HG03039 (cell line): Measurements from ENCODE around the gene PSMC3.
"Not testable (repeated sequence)": the region's sequence is repeated elsewhere in the genome, so short reads cannot be mapped to it uniquely, and the experiment has no call there.

Source experiments
- ATAC-seq: cut with Tn5 transposase; IDR thresholded peaks from one replicate; pipeline ENCODE4 v1.9.1; 2021; ENCODE audit warnings: mild to moderate bottlenecking, moderate library complexity; ENCODE audit not compliant: unreplicated experiment

The PSMC3 gene

GRCh38 chr11:47426062-47426956, at the start of gene PSMC3:
Gene PSMC3 (minus strand): TSS chr11:47426439. CDS start chr11:47426279, 160 bp downstream.
- ATAC-seq: peak; percentile 91

- no peak for ATAC-seq
Measured at GRCh38 chr11:47470671-47471070, 44.4 kb upstream of the PSMC3 start.

DNA sequence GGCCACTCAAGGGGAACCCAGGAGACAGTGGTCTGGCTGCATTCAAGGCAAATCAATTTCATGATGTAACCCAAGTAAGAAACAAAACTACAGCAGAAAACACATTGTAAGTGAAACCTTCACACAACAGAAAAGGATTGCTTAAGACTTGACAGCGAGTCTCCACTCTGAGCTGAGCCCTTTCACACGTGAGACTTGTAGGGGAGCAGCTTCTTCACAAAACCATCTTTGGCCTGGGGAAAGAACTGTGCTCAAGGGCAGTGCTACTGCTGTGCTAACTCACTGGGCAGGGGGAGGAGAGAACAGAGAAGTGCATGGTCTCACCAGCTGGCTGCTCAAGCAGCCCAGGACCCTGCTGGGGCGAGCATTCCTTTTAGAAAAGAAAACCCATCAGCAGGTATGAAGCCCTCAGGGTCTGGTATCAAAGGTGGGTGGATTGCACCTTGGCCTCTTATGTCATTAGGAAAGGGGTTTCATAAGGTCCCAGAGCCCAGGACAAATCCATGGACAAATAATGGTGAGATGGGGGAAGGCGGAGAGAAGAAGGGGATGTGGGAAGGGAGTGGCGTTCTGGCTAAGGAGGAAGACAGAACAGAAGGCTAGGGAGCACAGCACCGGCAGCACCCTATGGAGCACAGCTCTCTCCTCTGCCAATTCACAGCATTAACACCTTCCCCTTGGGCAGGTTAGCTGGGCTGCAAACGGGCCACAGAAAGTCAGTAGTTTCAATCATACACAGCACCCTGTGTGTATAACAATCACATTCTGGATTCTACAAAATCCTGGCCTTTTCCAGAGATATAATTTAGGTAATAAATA, 43.3 kb upstream of the PSMC3 start:
- no peak for ATAC-seq

GRCh38 chr11:47468598-47469214, 42.5 kb upstream of the PSMC3 start:
- ATAC-seq: no peak

DNA sequence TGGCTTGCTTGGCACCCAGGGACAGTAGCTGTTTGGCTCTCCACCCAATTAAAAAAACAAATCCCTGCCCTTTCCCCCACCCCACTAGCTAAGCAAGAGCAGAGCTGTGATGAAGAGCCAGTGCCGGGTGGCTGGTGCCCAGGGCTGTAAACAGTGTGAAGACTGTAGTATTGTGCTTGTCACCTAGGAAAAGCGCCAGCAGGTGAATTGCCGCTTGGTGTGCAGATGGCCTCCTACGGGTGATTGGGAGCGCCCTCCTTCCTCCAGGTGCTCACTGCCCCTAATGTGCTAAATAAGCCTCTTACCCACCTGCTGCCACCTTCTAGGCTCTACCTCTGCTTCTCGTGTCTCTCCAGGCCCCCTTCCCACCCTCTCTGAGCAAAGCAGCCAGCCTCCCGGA, 41.1 kb upstream of the PSMC3 start:
- ATAC-seq: no peak

DNA sequence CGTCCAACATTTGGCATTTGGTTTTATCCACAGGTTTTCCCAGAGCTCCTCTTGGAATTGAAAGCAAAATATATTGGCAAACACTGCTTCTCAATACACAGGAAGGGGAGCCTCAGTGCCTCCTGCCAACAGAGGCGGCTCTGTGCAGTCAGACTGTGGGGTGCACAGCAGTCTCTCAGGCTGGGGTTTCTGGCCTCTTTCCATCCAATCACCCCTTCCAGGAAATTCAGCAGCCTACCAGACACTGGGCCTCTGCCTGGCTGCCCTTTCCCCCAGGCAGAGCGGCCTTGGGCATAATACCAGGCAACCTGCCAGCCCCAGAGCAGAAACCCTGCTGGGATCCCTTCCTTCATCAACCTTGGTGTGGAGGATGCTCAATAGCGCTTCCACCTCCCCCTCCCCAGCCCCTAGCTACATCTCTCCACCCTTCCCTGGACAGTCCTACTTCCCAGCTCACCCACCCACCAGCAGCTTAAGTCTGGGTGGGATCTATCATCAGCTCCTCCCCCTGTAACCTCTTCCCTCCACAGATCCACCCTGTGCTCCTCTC, 40.5 kb upstream of the PSMC3 start:
- no peak for ATAC-seq

DNA sequence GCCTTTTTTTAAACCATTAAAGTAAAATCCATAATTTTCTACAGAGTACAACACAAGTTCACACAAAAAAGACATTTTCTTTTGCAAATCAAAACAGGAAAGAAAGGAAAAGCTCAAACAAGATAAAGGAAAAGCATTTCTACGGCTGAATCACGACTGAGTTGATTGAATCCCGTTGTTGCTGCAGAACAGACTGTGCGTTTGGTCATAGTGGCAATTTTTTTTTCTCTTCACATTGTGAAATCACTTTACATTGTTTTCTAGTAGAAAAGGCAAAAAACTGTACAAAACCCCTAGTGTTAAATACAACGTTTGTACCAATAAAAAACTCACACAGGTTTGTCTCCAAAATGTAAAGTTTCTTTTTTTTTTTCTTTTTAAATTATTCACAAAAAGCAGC, 40.0 kb upstream of the PSMC3 start:
- no peak for ATAC-seq

GRCh38 chr11:47464483-47464882, 38.2 kb upstream of the PSMC3 start:
- no peak for ATAC-seq

GRCh38 chr11:47461876-47462275, 35.6 kb upstream of the PSMC3 start:
- ATAC-seq: no peak

GRCh38 chr11:47460571-47461235, 34.5 kb upstream of the PSMC3 start:
- no peak for ATAC-seq

DNA sequence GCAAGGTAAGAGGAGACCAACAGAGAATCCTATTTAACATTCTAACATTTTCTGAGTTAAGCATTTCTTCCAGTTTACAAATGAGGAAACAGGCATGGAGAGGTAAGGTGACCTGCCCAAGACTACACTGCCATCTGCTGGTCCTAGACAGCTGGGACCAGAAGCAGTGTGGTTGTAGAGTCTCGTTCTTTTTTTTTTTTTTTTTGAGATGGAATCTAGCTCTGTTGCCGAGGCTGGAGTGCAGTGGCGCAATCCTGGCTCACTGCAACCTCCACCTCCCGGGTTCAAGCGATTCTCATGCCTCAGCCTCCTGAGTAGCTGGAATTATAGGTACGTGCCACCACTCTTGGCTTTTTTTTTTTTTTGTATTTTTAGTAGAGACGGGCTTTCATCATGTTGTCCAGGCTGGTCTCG, 28.0 kb upstream of the PSMC3 start:
- not testable (repeated sequence) for ATAC-seq

- ATAC-seq: no peak
Measured at GRCh38 chr11:47453365-47453764, 27.1 kb upstream of the PSMC3 start.

GRCh38 chr11:47451990-47452389, 25.8 kb upstream of the PSMC3 start:
- ATAC-seq: no peak

DNA sequence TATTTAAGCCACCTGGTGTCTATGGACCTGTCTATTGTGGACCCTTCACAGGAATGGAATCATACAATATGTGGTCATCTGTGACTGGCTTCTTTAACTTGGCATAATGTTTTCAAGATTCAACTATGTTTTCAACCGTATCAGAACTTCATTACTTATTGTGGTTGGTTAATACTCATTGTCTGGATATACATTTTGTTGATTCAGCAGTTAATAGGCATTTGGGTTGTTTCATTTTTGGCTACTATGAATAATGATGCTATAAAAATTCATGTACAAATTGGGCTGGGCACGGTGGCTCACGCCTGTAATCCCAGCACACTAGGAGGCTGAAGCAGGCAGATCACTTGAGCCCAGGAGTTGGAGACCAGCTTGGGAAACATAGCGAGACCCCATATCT, 25.2 kb upstream of the PSMC3 start:
- no peak for ATAC-seq

DNA sequence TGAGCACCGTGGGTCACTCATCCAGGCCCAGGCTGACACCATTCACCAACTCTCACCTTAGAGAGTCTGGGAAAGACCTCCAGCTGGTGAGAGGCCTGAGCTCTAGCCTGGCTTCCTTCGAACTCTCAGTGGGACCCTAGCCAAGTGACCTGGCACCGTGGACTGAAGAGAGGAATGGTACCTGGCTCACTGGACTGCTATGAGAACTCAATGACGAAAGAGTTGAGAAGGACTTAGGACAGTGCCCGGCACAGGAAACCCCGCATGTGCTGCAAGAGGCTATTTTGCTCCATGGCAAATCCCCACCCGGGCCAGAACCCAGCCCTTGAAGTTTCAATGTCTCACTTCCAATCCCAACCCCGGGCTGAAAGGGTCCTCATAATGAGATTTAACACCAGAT, 23.3 kb upstream of the PSMC3 start:
- no peak for ATAC-seq

- ATAC-seq: no peak
Measured at GRCh38 chr11:47448566-47449427, 22.6 kb upstream of the PSMC3 start, which contains the start of gene RAPSN. Gene RAPSN (minus strand): TSS chr11:47449136. CDS start chr11:47448964, 172 bp downstream.

- ATAC-seq: no peak
Measured at GRCh38 chr11:47447906-47448305, 21.7 kb upstream of the PSMC3 start.

- no peak for ATAC-seq
Measured at GRCh38 chr11:47446833-47447232, 20.6 kb upstream of the PSMC3 start.

- no peak for ATAC-seq
Measured at GRCh38 chr11:47445840-47446239, 19.6 kb upstream of the PSMC3 start.

DNA sequence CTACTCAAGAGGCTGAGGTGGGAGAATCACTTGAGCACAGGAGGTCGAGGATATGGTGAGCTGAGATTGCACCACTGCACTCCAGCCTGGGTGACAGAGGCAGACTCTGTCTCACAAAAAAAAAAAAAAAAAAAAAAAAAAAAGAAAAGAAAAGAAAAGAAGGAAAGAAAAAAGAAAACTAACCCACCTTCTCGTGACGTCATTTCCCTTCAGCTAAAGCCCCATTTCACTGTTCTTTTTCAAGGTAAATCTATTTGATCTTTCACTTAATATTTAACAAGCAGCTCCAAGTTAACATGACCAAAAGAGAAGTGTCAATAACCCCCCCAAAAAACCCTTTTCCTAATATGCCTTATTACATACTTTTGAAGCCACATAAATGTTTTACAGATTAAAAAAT, 17.6 kb upstream of the PSMC3 start:
- ATAC-seq: no peak
